Astrocyte of the spinal cord (primary cell): ENCODE results near the gene PDCD10.

Experiments
- DNase-seq: peaks from one replicate; pipeline ENCODE4 v3.0.0; 2011; ENCODE audit warnings: low read depth, low spot score
- H3K4me3 ChIP-seq: 2 replicates; pipeline ENCODE4 v1.5.1; 2011; ENCODE audit warnings: low read depth, mild to moderate bottlenecking, low read length, moderate library complexity
- CTCF ChIP-seq: IDR thresholded peaks from 2 replicates; pipeline ENCODE4 v1.5.1; 2012; ENCODE audit warnings: low read depth, mild to moderate bottlenecking, low read length, inconsistent platforms
- in situ Hi-C: cut with HindIII; loops from 2 replicates; pipeline ENCODE4 v1.10.0; 2017; ENCODE audit warnings: low sequenced_read_pairs

The PDCD10 gene

GRCh38 chr3:167671878-167672427, 62.7 kb downstream of the PDCD10 start:
- TF ChIP-seq CTCF: no peak
- in situ Hi-C loops: no loop called here
- no peak overlapping the region for H3K4me3 ChIP-seq
- DNase-seq: no peak

DNA sequence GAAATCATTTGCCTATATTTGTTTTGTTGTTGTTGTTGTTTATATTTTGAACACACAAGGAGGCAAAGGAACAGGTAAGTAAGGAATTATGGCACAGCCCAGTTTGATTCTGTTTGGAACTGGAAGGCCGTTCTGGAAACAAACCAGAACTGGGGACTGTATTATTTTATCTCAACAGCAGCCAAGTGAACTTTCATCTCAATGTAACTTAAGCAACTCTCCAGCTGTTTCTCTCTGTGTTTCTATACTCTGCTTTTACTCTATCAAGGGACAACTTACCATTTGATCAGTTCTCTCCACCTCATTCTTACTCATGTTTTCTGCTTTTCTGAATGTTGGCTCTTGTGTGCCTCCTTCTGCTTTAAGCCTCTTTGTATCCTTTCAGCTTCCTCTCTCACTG, 65.0 kb downstream of the PDCD10 start:
- DNase-seq: no peak
- H3K4me3 ChIP-seq: no peak overlapping the region
- no peak for TF ChIP-seq CTCF
- in situ Hi-C loops: no loop called here

DNA sequence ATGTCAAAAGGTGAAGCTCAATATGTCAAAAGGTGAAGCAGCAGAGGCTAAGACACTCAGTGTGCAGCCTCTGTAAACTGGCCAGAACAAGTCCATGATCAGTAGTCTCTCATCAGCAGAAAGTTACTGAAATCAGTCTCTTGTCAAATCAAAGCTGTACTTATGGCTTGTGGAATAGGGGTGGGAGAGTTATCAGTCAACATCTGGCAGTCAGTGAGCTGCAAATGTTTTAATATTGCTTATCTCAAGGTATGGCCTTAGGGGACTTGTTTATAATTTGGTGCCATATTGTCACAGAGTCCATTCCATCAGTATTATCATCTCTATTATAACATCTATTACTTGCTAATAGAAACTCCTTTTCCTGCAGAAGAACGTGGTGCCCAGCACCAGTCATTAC, 66.0 kb downstream of the PDCD10 start:
- in situ Hi-C loops: no loop called here
- DNase-seq: no peak
- no peak overlapping the region for H3K4me3 ChIP-seq
- no peak for TF ChIP-seq CTCF

DNA sequence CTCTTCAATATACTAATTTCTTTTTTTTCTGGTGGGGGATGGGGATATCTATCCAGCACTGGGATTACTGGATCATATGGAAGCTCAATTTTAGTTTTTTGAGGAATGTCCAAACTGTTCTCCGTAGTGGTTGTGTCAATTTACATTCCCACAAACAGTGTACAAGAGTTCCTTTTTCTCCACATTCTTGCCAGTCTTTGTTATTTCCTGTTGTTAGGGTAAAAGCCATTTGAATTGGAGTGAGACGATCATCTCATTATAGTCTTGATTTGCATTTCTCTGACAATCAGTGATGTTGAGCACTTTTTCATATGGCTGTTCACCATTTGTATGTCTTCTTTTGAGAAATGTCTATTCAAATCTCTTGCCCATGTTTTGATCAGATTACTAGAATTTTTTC, 68.1 kb downstream of the PDCD10 start:
- DNase-seq: no peak
- in situ Hi-C loops: no loop called here
- TF ChIP-seq CTCF: no peak
- no peak overlapping the region for H3K4me3 ChIP-seq

DNA sequence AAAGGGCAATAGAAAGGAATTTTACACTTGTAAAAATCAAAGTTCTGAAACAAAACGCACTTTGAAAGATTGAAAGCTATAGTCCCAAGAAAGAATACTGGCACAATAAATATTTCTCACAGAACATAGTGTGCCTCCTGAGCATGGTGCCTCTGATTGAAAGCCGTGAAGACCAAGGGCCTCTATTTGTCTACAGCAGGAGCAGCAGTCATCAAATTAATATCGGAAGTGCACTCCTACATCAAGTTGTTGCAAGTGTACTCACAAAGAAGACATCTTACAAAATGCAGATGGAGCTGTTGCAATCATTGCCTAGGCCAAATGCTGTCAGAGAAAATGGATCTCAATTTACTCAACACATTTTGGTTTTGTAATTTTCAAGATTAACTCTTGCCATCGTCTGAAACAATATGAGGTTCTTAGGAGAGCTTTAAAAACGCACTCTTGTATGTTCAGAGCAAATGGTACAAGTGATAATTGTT, 71.7 kb downstream of the PDCD10 start:
- DNase-seq: no peak
- TF ChIP-seq CTCF: no peak
- in situ Hi-C loops: no loop called here
- no peak overlapping the region for H3K4me3 ChIP-seq

DNA sequence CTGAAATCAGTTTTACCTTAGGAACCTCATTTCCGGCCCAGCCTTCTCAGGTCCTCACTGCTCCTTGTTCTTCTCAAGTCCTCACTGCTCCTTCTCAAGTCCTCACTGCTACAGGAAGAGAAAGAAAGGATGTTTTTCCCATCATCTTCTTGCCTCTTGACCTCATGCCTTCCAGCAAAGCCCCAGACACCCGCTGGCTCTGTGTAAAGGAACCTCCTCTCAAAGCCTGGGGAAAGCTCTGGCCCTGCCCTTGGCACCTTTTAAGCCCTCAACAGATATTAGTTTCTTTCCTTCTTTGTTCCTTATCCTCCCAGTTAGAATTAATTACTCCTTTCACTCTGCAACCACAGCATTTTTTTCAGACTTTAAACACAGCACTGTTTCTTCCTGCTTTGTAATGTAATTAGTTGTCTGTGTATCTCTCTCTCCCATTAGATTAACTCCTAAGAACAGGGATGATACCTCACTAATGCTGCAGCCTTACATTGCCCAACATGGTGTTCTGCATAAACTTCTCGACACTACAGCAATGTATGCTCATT, 76.9 kb downstream of the PDCD10 start:
- TF ChIP-seq CTCF: no peak
- no peak for DNase-seq
- in situ Hi-C loops: no loop called here
- no peak overlapping the region for H3K4me3 ChIP-seq

GRCh38 chr3:167656821-167657220, 77.9 kb downstream of the PDCD10 start:
- in situ Hi-C loops: no loop called here
- TF ChIP-seq CTCF: no peak
- no peak for DNase-seq
- H3K4me3 ChIP-seq: no peak overlapping the region
